IMR-90 (cell line): ENCODE measurements around the gene ANO1. TPM values are rescaled to one million over a fixed set of nuclear protein-coding genes. Genes with fewer than 3 reads are reported as not detected.

Experiments
- ATAC-seq: fragments of 200-7000 bp; cut with Tn5 transposase; 2 replicates; pipeline ENCODE4 v1.9.1; 2020; ENCODE audit warnings: low read depth, mild to moderate bottlenecking, moderate library complexity
- BruUV-seq: library from RNA; stranded (reverse); fragments of 400-500 nt; replicated peaks from 2 replicates; lab custom pipeline; 2021; lab: Mats Ljungman, UMichigan
- CTCF ChIA-PET: fragments of 300-600 bp; formaldehyde crosslinking; extraction: SDS; loops from one replicate; lab custom pipeline; 2021; ENCODE audit warnings: antibody characterized with exemption; lab: Yijun Ruan, JAX
- POLR2A ChIA-PET: fragments of 300-600 bp; sonication (Branson Sonifier 250); formaldehyde crosslinking; loops from one replicate; lab custom pipeline; 2022; ENCODE audit warnings: antibody characterized with exemption; ENCODE audit not compliant: unreplicated experiment; lab: Charles Lee
- DNase-seq: peaks from one replicate; pipeline ENCODE4 v3.0.0; 2013
- H2AFZ ChIP-seq: replicated peaks from 2 replicates; pipeline ENCODE3; 2013; ENCODE audit warnings: low read length, mild to moderate bottlenecking; ENCODE audit not compliant: poor library complexity
- H2AK5ac ChIP-seq: 2 replicates; pipeline ENCODE4 v1.6.1; 2013; ENCODE audit warnings: low read depth, low read length, inconsistent platforms
- H2AK9ac ChIP-seq: replicated peaks from 2 replicates; pipeline ENCODE3; 2013; ENCODE audit warnings: mild to moderate bottlenecking, low read depth, low read length, moderate library complexity; ENCODE audit not compliant: poor library complexity
- H2BK120ac ChIP-seq: 2 replicates; pipeline ENCODE4 v1.6.1; 2013; ENCODE audit warnings: low read depth, low read length, inconsistent platforms
- H2BK15ac ChIP-seq: 3 replicates; pipeline ENCODE4 v1.6.1; 2013; ENCODE audit warnings: low read depth, low read length, inconsistent platforms
- H2BK20ac ChIP-seq: 2 replicates; pipeline ENCODE4 v1.6.1; 2013; ENCODE audit warnings: low read depth, mild to moderate bottlenecking, inconsistent platforms, low read length, moderate library complexity
- H2BK5ac ChIP-seq: 2 replicates; pipeline ENCODE4 v1.6.1; 2013; ENCODE audit warnings: mild to moderate bottlenecking, low read depth, low read length, inconsistent platforms; ENCODE audit not compliant: poor library complexity, severe bottlenecking
- H3K14ac ChIP-seq: replicated peaks from 2 replicates; pipeline ENCODE4 v1.6.1; 2013; ENCODE audit warnings: low read depth, low read length, inconsistent platforms
- H3K18ac ChIP-seq: 2 replicates; pipeline ENCODE4 v1.6.1; 2013; ENCODE audit warnings: low read depth, low read length, control low read depth
- H3K23ac ChIP-seq: 2 replicates; pipeline ENCODE4 v1.6.1; 2013; ENCODE audit warnings: low read depth, low read length, inconsistent platforms
- H3K27ac ChIP-seq: 2 replicates; pipeline ENCODE4 v1.5.1; 2013; ENCODE audit warnings: mild to moderate bottlenecking, control low read depth, low read length; ENCODE audit not compliant: insufficient read depth
- H3K27me3 ChIP-seq: 2 replicates; pipeline ENCODE4 v1.6.1; 2013; ENCODE audit warnings: low read length; ENCODE audit not compliant: control insufficient read depth, insufficient read depth
- H3K36me3 ChIP-seq: 2 replicates; pipeline ENCODE4 v1.6.1; 2013; ENCODE audit warnings: low read length, mixed read lengths; ENCODE audit not compliant: control insufficient read depth, insufficient read depth
- H3K4ac ChIP-seq: 2 replicates; pipeline ENCODE4 v1.6.1; 2013; ENCODE audit warnings: low read depth, low read length, inconsistent platforms
- H3K4me1 ChIP-seq: 2 replicates; pipeline ENCODE4 v1.6.1; 2013; ENCODE audit warnings: low read length, mixed read lengths; ENCODE audit not compliant: control insufficient read depth, insufficient read depth
- H3K4me2 ChIP-seq: 2 replicates; pipeline ENCODE4 v1.6.1; 2013; ENCODE audit warnings: low read depth, mild to moderate bottlenecking, control low read depth, low read length, moderate library complexity
- H3K4me3 ChIP-seq: 2 replicates; pipeline ENCODE4 v1.5.1; 2013; ENCODE audit warnings: low read depth, mild to moderate bottlenecking, control low read depth, low read length, moderate library complexity; ENCODE audit not compliant: insufficient read depth
- H3K56ac ChIP-seq: 2 replicates; pipeline ENCODE4 v1.6.1; 2013; ENCODE audit warnings: low read length, inconsistent platforms; ENCODE audit not compliant: insufficient read depth; ENCODE audit errors: extremely low read depth
- H3K79me1 ChIP-seq, 2 experiments: 2 replicates each; pipeline ENCODE4 v1.6.1; 2013; ENCODE audit warnings: low read length in 2 of 2, inconsistent platforms in 1 of 2, low read depth in 1 of 2
- H3K9ac ChIP-seq: 2 replicates; pipeline ENCODE4 v1.6.1; 2013; ENCODE audit warnings: low read depth, low read length, control low read depth
- H3K9me1 ChIP-seq: 2 replicates; pipeline ENCODE4 v1.6.1; 2013; ENCODE audit warnings: low read length, inconsistent platforms; ENCODE audit not compliant: insufficient read depth
- H3K9me3 ChIP-seq: 2 replicates; pipeline ENCODE4 v1.6.1; 2013; ENCODE audit warnings: low read length; ENCODE audit not compliant: control insufficient read depth, insufficient read depth
- H4K20me1 ChIP-seq: 2 replicates; pipeline ENCODE4 v1.6.1; 2013; ENCODE audit warnings: low read length, inconsistent platforms; ENCODE audit not compliant: insufficient read depth
- H4K5ac ChIP-seq: 2 replicates; pipeline ENCODE4 v1.6.1; 2013; ENCODE audit warnings: mild to moderate bottlenecking, low read depth, low read length, control low read depth
- H4K8ac ChIP-seq, 2 experiments: 2 replicates each; pipeline ENCODE4 v1.6.1; 2013; ENCODE audit warnings: low read depth in 2 of 2, low read length in 2 of 2, control low read depth in 1 of 2, inconsistent platforms in 1 of 2
- H4K91ac ChIP-seq: 2 replicates; pipeline ENCODE4 v1.6.1; 2013; ENCODE audit warnings: low read depth, low read length, inconsistent platforms; ENCODE audit not compliant: insufficient read depth
- MAFK ChIP-seq: IDR thresholded peaks from 2 replicates; pipeline ENCODE4 v1.6.1; 2012; ENCODE audit warnings: low read depth, low read length, improper control_type of control experiment
- RAD21 ChIP-seq: IDR thresholded peaks from 2 replicates; pipeline ENCODE4 v1.6.1; 2012; ENCODE audit warnings: low read length, improper control_type of control experiment
- SMC3 ChIP-seq: fragments of 150-350 bp; IDR thresholded peaks from 2 replicates; pipeline ENCODE4 v1.6.1; 2016; ENCODE audit warnings: low read depth, mild to moderate bottlenecking, antibody characterized with exemption, low read length, moderate library complexity
- WGBS, 2 experiments: methylation state at CpG; one replicate each; pipeline versions ENCODE4 v1.1.5 to v1.1.7; 2013; ENCODE audit warnings: missing lambda C conversion rate in 2 of 2; ENCODE audit not compliant: insufficient read length in 1 of 2; ENCODE audit errors: extremely low coverage in 2 of 2; 5-methylcytosine and 5-hydroxymethylcytosine counted together
- dilution Hi-C: fragments of 300-500 bp; cut with HindIII; formaldehyde crosslinking; loops from one replicate; pipeline ENCODE4 v1.14.3; 2018; ENCODE audit warnings: low sequenced_read_pairs; ENCODE audit not compliant: unreplicated experiment
- in situ Hi-C: fragments of 300-500 bp; cut with MboI; formaldehyde crosslinking; loops from 3 replicates; pipeline ENCODE4 v1.14.3; 2019; ENCODE audit warnings: low sequenced_read_pairs, inconsistent platforms, mixed read lengths
- intact Hi-C: fragments of 100-400 bp; cut with micrococcal nuclease; formaldehyde crosslinking; loops from 2 replicates; pipeline ENCODE4 v1.10.0; 2022
- polyA plus RNA-seq, 3 experiments: library from polyadenylated mRNA; depleted of rRNA; stranded (reverse); fragments of >200 nt; gene quantifications; 2 replicates each; pipeline ENCODE4 v1.2.3, GENCODE V29; 2012; ENCODE audit warnings: low replicate concordance in 1 of 3
- total RNA-seq: library from RNA; depleted of rRNA; stranded (reverse); fragments of >200 nt; gene quantifications from 2 replicates; pipeline ENCODE4 v1.2.3, GENCODE V29; 2012
- TF ChIP-seq, protein P1 (sequence below): conservative IDR thresholded peaks from 2 replicates; pipeline ENCODE4 v1.5.1; 2012; ENCODE audit warnings: mild to moderate bottlenecking, low read depth, low read length, improper control_type of control experiment

Gene ANO1
- total and polyA plus RNA-seq, 2 of the 4 experiments (the other 2 are of a cell fraction): 4.1 to 10.7 TPM

DNA sequence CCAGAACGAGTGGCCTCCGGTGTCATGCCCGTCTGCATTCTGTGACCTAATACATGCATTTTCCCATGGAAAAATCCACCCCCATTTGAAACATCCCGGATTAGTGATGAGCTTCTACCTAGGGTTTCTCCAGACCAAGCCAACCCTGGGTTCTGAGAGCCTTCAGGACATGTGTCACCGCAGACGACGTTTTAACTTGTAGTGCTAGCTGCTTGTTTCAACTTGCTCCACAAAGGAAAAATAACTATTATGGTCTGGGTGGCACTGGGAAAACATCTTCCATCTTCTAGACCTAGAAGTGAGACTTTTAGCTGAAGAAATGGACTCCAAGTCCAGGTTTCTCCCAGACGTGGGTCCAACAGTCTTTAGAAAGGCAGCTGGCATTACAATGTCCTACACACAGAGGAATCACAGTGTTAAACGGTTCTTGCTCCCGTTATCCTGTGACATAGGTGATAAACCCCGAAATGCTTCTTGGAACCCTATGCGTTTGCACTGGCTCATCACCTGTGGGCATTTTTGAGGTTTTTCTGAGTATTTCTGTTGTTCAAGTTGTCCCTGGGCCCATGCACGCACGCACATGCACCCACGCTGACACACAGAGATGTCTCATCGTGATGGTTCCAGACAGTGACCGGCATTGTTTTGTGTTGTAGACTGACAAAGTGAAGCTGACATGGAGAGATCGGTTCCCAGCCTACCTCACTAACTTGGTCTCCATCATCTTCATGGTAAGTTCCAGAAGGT lies 78.3 kb downstream of the ANO1 start (continued):
- no peak for TF ChIP-seq MAFK

DNA sequence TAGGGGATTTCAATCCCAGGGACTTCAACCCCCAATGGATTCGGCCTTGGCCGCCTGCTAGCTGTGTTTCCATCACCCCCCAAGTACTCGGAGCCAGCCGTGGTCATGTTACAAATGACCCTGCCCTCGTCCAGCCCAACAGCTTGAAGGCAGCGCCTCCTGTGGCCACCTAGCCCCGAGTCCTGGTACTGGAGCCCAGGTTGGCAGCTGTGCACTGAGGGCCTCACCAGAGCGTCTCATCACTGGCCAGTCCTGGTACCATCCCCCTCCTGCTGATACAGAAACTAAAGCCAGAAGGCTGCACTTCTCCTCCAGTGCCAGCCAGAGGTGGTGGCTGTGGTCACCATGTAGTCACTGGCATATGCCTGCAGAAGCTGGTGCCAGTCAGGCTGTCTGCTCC lies 80.1 kb downstream of the ANO1 start:
- DNase-seq (peak; percentile 19), ATAC-seq (peak; percentile 68; the same call in 1 of the 2 replicates)
- TF ChIP-seq MAFK (no peak), RAD21 (peak; percentile 60), SMC3 (peak; percentile 26)
- TF ChIP-seq, protein P1, sequence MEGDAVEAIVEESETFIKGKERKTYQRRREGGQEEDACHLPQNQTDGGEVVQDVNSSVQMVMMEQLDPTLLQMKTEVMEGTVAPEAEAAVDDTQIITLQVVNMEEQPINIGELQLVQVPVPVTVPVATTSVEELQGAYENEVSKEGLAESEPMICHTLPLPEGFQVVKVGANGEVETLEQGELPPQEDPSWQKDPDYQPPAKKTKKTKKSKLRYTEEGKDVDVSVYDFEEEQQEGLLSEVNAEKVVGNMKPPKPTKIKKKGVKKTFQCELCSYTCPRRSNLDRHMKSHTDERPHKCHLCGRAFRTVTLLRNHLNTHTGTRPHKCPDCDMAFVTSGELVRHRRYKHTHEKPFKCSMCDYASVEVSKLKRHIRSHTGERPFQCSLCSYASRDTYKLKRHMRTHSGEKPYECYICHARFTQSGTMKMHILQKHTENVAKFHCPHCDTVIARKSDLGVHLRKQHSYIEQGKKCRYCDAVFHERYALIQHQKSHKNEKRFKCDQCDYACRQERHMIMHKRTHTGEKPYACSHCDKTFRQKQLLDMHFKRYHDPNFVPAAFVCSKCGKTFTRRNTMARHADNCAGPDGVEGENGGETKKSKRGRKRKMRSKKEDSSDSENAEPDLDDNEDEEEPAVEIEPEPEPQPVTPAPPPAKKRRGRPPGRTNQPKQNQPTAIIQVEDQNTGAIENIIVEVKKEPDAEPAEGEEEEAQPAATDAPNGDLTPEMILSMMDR: peak; percentile 45
- intact Hi-C loops: no loop called here
- 28% methylated on average over 3 of the region's 8 CpGs; no CpG with 5 or more reads in 1 of the 2 experiments for WGBS, 2 experiments
- Histone ChIP-seq H3K36me3 (peaks cover 1% of the 10 kb centered on the region; the same call in 1 of the 2 replicates), H3K9me3 (no peaks in the 10 kb centered on the region), H2BK20ac (no peak overlapping the region), H2BK5ac (no peak overlapping the region), H4K20me1 (no peaks in the 10 kb centered on the region), H3K27ac (no peak overlapping the region), H3K56ac (no peak overlapping the region), H2AK5ac (no peak overlapping the region), H3K23ac (no peak overlapping the region), H3K4me2 (no peak overlapping the region), H4K5ac (no peak overlapping the region), H3K4me3 (no peak overlapping the region), H3K18ac (no peak overlapping the region), H4K91ac (no peak overlapping the region), H3K4me1 (peaks cover 2% of the 10 kb centered on the region; the same call in 1 of the 2 replicates), H4K8ac (no peak overlapping the region), H2AK9ac (no peak overlapping the region), H3K9ac (no peak overlapping the region), H2BK120ac (no peak overlapping the region), H2BK15ac (no peak overlapping the region), H3K9me1 (no peaks in the 10 kb centered on the region), H3K4ac (no peak overlapping the region), H3K27me3 (no peaks in the 10 kb centered on the region), H3K14ac (no peak overlapping the region), H2AFZ (no peak overlapping the region), H3K79me1 (no peaks in the 10 kb centered on the region)
- in situ Hi-C loops: no loop called here
- no TSS peak for BruUV-seq
- dilution Hi-C loops: loop anchor here (25.0 kb wide), 1 partner anchor 246 kb away; no protein-coding TSS in a partner anchor
- ChIA-PET POLR2A (no interaction called here), CTCF (no interaction called here)
